Spleen (tissue), 7 donors: Measurements from ENCODE around the gene MORF4L1.

Experiments
- POLR2A ChIP-seq, 3 donors: fragments of 450-650 bp; IDR thresholded peaks; one replicate each; pipeline ENCODE4 v1.5.1; 2017; ENCODE audit warnings: antibody characterized with exemption in 3 of 3, mild to moderate bottlenecking in 1 of 3
- POLR2AphosphoS5 ChIP-seq, 3 donors: sonication (generic); formaldehyde crosslinking; IDR thresholded peaks; one replicate each; pipeline ENCODE4 v1.5.1; 2017; ENCODE audit warnings: antibody characterized with exemption in 3 of 3
- TF ChIP-seq, protein P1 (sequence below), 11 experiments: fragments of 200-600 bp in 7 of 11; fragments of 450-650 bp in 4 of 11; sonication (generic) in 4 of 11; IDR thresholded peaks in 8 of 11; conservative IDR thresholded peaks in 3 of 11; 1 replicate in 7 of 11; 2 replicates in 4 of 11; pipeline versions ENCODE4 v1.4.0 to v1.8.0; 2016 to 2021; ENCODE audit warnings: antibody characterized with exemption in 11 of 11, inconsistent platforms in 4 of 11, mild to moderate bottlenecking in 1 of 11
- donor health status: DM: no; HTN: no; CAD: no; lungs with moderate emphysema.
- donor health status: DM: no; HTN: no; CAD: no.
- donor health status: DM: no; HTN: no; CAD: no.

DNA sequence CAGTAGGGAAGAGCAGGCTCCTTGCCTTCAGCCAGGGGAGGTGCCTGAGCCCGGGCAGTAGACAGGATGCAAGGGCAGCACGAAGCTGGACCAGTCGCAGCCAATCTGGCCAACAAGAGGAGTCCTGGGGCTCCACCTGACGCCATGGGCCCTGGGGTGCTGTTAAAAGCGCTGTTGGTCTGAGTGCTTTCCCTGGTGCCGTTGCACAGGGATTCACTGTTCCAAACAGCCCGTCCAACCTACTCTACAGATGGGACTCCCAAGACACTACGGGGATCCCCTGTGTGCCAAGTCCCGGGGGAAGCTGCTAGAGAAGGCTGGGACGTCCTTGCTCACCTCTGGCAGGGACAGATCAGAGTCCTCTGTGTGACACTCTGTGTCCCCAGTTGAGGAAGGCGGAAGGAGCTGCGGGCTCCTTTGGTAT lies 71.5 kb downstream of the MORF4L1 start:
- no peak for TF ChIP-seq POLR2AphosphoS5 (IDR thresholded peaks at IDR 0.05)
- no peak for TF ChIP-seq POLR2A (IDR thresholded peaks at IDR 0.05)
- TF ChIP-seq, protein P1, sequence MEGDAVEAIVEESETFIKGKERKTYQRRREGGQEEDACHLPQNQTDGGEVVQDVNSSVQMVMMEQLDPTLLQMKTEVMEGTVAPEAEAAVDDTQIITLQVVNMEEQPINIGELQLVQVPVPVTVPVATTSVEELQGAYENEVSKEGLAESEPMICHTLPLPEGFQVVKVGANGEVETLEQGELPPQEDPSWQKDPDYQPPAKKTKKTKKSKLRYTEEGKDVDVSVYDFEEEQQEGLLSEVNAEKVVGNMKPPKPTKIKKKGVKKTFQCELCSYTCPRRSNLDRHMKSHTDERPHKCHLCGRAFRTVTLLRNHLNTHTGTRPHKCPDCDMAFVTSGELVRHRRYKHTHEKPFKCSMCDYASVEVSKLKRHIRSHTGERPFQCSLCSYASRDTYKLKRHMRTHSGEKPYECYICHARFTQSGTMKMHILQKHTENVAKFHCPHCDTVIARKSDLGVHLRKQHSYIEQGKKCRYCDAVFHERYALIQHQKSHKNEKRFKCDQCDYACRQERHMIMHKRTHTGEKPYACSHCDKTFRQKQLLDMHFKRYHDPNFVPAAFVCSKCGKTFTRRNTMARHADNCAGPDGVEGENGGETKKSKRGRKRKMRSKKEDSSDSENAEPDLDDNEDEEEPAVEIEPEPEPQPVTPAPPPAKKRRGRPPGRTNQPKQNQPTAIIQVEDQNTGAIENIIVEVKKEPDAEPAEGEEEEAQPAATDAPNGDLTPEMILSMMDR (IDR thresholded peaks at IDR 0.05 in 8 of 11, conservative IDR thresholded peaks at IDR 0.05 in 3 of 11) = no peak
